ENCODE results near the gene C16orf87.
A peak's percentile ranks its signal among the peaks of the same experiment; 100 is the strongest.
"Not testable (repeated sequence)": the region's sequence is repeated elsewhere in the genome, so short reads cannot be mapped to it uniquely, and the experiment has no call there.

The C16orf87 gene
- total RNA-seq = 12.2 to 21.4 (median 19.2) reads per million in 4 donors

- DNase-seq = peak; percentile 83 to 94 (median 88)
These were observed at the start of gene C16orf87 for GRCh38 chr16:46830902-46831647. TSS of gene C16orf87 (minus strand) at chr16:46831180. CDS start at chr16:46831149, 31 bp downstream.

GRCh38 chr16:46875243-46875642 lies 44.3 kb upstream of the C16orf87 start:
- no peak for DNase-seq

- DNase-seq = no peak
These were observed 42.2 kb upstream of the C16orf87 start for GRCh38 chr16:46873201-46873600.

- no peak for DNase-seq
These were observed 40.6 kb upstream of the C16orf87 start for GRCh38 chr16:46871597-46871996.

GRCh38 chr16:46868891-46869290 lies 37.9 kb upstream of the C16orf87 start:
- DNase-seq = not testable (repeated sequence)

GRCh38 chr16:46867486-46867885 lies 36.5 kb upstream of the C16orf87 start:
- not testable (repeated sequence) for DNase-seq

- no peak for DNase-seq
These were observed 35.3 kb upstream of the C16orf87 start for GRCh38 chr16:46866286-46866685.

GRCh38 chr16:46862555-46863447 lies 31.8 kb upstream of the C16orf87 start:
- DNase-seq = no peak

GRCh38 chr16:46859719-46860152 lies 28.8 kb upstream of the C16orf87 start:
- no peak for DNase-seq

- no peak for DNase-seq
These were observed 27.2 kb upstream of the C16orf87 start for GRCh38 chr16:46858151-46858550.

GRCh38 chr16:46857368-46857945 lies 26.5 kb upstream of the C16orf87 start:
- DNase-seq = peak in 1 of 5 donors; percentile 20

- DNase-seq = no peak
These were observed 24.4 kb upstream of the C16orf87 start for GRCh38 chr16:46855389-46855788.

GRCh38 chr16:46854846-46855245 lies 23.9 kb upstream of the C16orf87 start:
- no peak for DNase-seq

- DNase-seq = peak in 4 of 5 donors; percentile 21 to 70 (median 30)
These were observed 22.9 kb upstream of the C16orf87 start for GRCh38 chr16:46853713-46854443.

GRCh38 chr16:46852130-46852529 lies 21.1 kb upstream of the C16orf87 start:
- DNase-seq = no peak

- DNase-seq = no peak
These were observed 19.9 kb upstream of the C16orf87 start for GRCh38 chr16:46850619-46851555.

GRCh38 chr16:46848768-46849764 lies 18.1 kb upstream of the C16orf87 start:
- no peak for DNase-seq

- no peak for DNase-seq
These were observed 15.0 kb upstream of the C16orf87 start for GRCh38 chr16:46845952-46846351.

GRCh38 chr16:46844771-46845170 lies 13.8 kb upstream of the C16orf87 start:
- DNase-seq = no peak

Measured in T-helper 1 cell (primary cell).